Measurements from ENCODE around the gene DCANP1.

Gene DCANP1

GRCh38 chr5:135486131-135487036 is 39.2 kb upstream of the DCANP1 start:
- no peak for TF ChIP-seq CTCF (conservative IDR thresholded peaks at IDR 0.05; ENCODE audit: control insufficient read depth, insufficient read depth, low read depth, low read length)
- H3K4me3 ChIP-seq (ENCODE audit: control insufficient read depth, low read depth, low read length) = no peak overlapping the region
- no peak for DNase-seq (ENCODE audit: low read depth)

- TF ChIP-seq CTCF (conservative IDR thresholded peaks at IDR 0.05; ENCODE audit: control insufficient read depth, insufficient read depth, low read depth, low read length) = no peak
- no peak overlapping the region for H3K4me3 ChIP-seq (ENCODE audit: control insufficient read depth, low read depth, low read length)
- DNase-seq (ENCODE audit: low read depth) = no peak
Observed at GRCh38 chr5:135484674-135485086, 37.5 kb upstream of the DCANP1 start.

GRCh38 chr5:135483254-135483653 is 36.1 kb upstream of the DCANP1 start:
- H3K4me3 ChIP-seq (ENCODE audit: control insufficient read depth, low read depth, low read length) = no peak overlapping the region
- TF ChIP-seq CTCF (conservative IDR thresholded peaks at IDR 0.05; ENCODE audit: control insufficient read depth, insufficient read depth, low read depth, low read length) = no peak
- no peak for DNase-seq (ENCODE audit: low read depth)

GRCh38 chr5:135482381-135482933 is 35.3 kb upstream of the DCANP1 start:
- H3K4me3 ChIP-seq (ENCODE audit: control insufficient read depth, low read depth, low read length) = no peak overlapping the region
- no peak for TF ChIP-seq CTCF (conservative IDR thresholded peaks at IDR 0.05; ENCODE audit: control insufficient read depth, insufficient read depth, low read depth, low read length)
- DNase-seq (ENCODE audit: low read depth) = no peak

GRCh38 chr5:135481909-135482311 is 34.8 kb upstream of the DCANP1 start:
- DNase-seq (ENCODE audit: low read depth) = no peak
- TF ChIP-seq CTCF (conservative IDR thresholded peaks at IDR 0.05; ENCODE audit: control insufficient read depth, insufficient read depth, low read depth, low read length) = no peak
- H3K4me3 ChIP-seq (ENCODE audit: control insufficient read depth, low read depth, low read length) = no peak overlapping the region

- TF ChIP-seq CTCF (conservative IDR thresholded peaks at IDR 0.05; ENCODE audit: control insufficient read depth, insufficient read depth, low read depth, low read length) = no peak
- DNase-seq (ENCODE audit: low read depth) = no peak
- no peak overlapping the region for H3K4me3 ChIP-seq (ENCODE audit: control insufficient read depth, low read depth, low read length)
Observed at GRCh38 chr5:135481387-135481786, 34.2 kb upstream of the DCANP1 start.
